Kidney (tissue), 14 donors: Measurements from ENCODE around the gene TPSG1. TPM values are rescaled to one million over a fixed set of nuclear protein-coding genes. Genes with fewer than 3 reads are reported as not detected.

Source experiments
- DNase-seq, 5 donors: peaks; one replicate each; pipeline ENCODE4 v3.0.0-alpha.2; 2013 to 2020
- FAIRE-seq: peaks from 2 replicates; lab custom pipeline; 2012; peaks lifted over from hg19 to GRCh38; lab: Jason Lieb, UNC
- H3K27ac ChIP-seq, 2 donors: one replicate each; pipeline ENCODE4 v1.7.0; 2013; ENCODE audit warnings: low read depth in 2 of 2, low read length in 2 of 2, inconsistent platforms in 1 of 2
- H3K27me3 ChIP-seq: one replicate; pipeline ENCODE4 v1.7.1; 2013; ENCODE audit warnings: low read length, inconsistent platforms; ENCODE audit not compliant: control insufficient read depth, insufficient read depth
- H3K36me3 ChIP-seq, 3 donors: one replicate each; pipeline versions ENCODE4 v1.7.0 to v1.7.1; 2013; ENCODE audit warnings: low read length in 3 of 3, control low read depth in 1 of 3, inconsistent platforms in 1 of 3; ENCODE audit not compliant: insufficient read depth in 3 of 3, control insufficient read depth in 2 of 3
- H3K4me1 ChIP-seq, 3 donors: one replicate each; pipeline versions ENCODE4 v1.7.0 to v1.7.1; 2013; ENCODE audit warnings: low read length in 3 of 3, inconsistent platforms in 1 of 3, low read depth in 1 of 3; ENCODE audit not compliant: control insufficient read depth in 2 of 3, insufficient read depth in 2 of 3
- H3K4me3 ChIP-seq, 3 donors: one replicate each; pipeline versions ENCODE4 v1.7.0 to v1.8.1; 2013; ENCODE audit warnings: low read length in 3 of 3, control low read depth in 1 of 3, inconsistent platforms in 1 of 3
- H3K9ac ChIP-seq, 3 donors: one replicate each; pipeline versions ENCODE4 v1.7.0 to v1.7.1; 2013; ENCODE audit warnings: low read length in 3 of 3, control low read depth in 1 of 3, inconsistent platforms in 1 of 3
- H3K9me3 ChIP-seq, 3 donors: one replicate each; pipeline versions ENCODE4 v1.7.0 to v1.7.1; 2013; ENCODE audit warnings: low read length in 3 of 3, control low read depth in 1 of 3, inconsistent platforms in 1 of 3; ENCODE audit not compliant: control insufficient read depth in 2 of 3, insufficient read depth in 1 of 3
- intact Hi-C: fragments of 100-400 bp; cut with DNase I; formaldehyde crosslinking; loops from one replicate; pipeline ENCODE4 v1.11.1; 2022
- polyA plus RNA-seq: library from polyadenylated mRNA; stranded (reverse); fragments of 350-450 nt; fragmentation: Illumina TruSeq; extraction: RNeasy Lipid Tissue Mini Kit (QIAGEN cat#74804); gene quantifications from one replicate; pipeline ENCODE4 v1.2.3, GENCODE V29; 2014; ENCODE audit warnings: low read depth, low replicate concordance; ENCODE audit not compliant: insufficient read depth
- total RNA-seq: library from RNA; stranded (reverse); fragmentation: NEBNext Ultra II Directional; extraction: Animal tissue kit (Norgen Biotek cat#: 25700); gene quantifications from one replicate; pipeline ENCODE4 v1.2.1, GENCODE V29; 2021
- TF ChIP-seq, protein P1 (sequence below): IDR thresholded peaks from 3 replicates; pipeline ENCODE4 v1.5.1; 2012; ENCODE audit warnings: mild to moderate bottlenecking, moderate library complexity, borderline replicate concordance; ENCODE audit not compliant: insufficient read depth; ENCODE audit errors: extremely low read depth
- donor health status: control.
- donor health status: control.
- donor health status: control.
- donor health status: control.
- donor health status: control.
- donor health status: DM: yes; HTN: yes; CAD: no.
- donor health status: Normal renal cell carcinoma (clear cell type).

The TPSG1 gene
- total and polyA plus RNA-seq, 2 donors from 2014 or later: 0.86 to 3.4 TPM

DNA sequence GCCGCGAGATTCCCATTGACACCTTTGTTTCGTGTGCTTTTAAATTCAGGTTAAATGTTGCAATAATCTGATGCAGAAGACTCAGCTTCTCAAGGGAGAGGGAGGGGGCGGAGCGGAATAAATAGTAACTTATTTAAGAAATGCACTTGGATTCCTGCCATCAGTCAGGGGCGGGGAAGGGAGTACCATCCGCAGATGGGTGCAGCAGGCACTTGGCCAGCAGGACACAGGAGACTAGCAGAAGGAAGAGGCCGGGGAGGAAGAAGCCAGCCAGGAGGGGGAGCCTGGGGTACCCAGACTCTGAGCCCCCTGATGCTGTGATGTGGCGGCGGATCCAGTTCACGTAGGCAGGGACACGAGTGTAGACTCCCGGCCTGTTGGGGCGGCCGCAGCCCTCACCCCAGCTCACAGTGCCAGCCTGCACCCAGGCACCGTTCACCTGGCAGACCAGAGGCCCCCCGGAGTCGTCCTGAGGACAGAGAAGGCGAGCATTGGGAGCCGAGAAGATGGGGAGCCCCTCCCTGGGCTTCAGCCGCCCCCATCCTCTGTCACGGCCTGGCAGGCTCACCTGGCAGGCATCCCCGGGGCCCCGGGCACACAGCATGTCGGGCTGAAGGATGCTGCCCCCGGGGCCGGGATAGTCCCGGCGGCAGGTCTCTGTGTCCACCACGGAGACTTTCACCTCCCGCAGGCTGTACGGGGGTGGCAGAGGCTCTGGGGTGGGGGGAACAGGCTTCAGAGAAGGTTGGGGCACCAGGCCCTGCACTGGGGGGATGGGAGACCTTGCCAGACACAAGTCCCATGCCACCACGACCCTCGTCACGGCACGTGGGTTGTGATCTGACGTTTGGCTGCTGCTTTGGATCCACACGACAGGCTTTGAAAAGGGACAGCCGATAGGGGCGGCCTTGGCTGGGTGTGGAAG lies 3.2 kb downstream of the TPSG1 start:
- intact Hi-C loops: no loop called here
- FAIRE-seq (no peak), DNase-seq (no peak)
- Histone ChIP-seq H3K36me3 (peaks cover 0 to 3% (median 0%) of the 10 kb centered on the region in 3 donors), H3K4me3 (no peak overlapping the region), H3K9ac (no peak overlapping the region), H3K27ac (no peak overlapping the region), H3K27me3 (no peaks in the 10 kb centered on the region), H3K9me3 (no peaks in the 10 kb centered on the region), H3K4me1 (no peaks in the 10 kb centered on the region)
- TF ChIP-seq, protein P1, sequence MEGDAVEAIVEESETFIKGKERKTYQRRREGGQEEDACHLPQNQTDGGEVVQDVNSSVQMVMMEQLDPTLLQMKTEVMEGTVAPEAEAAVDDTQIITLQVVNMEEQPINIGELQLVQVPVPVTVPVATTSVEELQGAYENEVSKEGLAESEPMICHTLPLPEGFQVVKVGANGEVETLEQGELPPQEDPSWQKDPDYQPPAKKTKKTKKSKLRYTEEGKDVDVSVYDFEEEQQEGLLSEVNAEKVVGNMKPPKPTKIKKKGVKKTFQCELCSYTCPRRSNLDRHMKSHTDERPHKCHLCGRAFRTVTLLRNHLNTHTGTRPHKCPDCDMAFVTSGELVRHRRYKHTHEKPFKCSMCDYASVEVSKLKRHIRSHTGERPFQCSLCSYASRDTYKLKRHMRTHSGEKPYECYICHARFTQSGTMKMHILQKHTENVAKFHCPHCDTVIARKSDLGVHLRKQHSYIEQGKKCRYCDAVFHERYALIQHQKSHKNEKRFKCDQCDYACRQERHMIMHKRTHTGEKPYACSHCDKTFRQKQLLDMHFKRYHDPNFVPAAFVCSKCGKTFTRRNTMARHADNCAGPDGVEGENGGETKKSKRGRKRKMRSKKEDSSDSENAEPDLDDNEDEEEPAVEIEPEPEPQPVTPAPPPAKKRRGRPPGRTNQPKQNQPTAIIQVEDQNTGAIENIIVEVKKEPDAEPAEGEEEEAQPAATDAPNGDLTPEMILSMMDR: no peak

DNA sequence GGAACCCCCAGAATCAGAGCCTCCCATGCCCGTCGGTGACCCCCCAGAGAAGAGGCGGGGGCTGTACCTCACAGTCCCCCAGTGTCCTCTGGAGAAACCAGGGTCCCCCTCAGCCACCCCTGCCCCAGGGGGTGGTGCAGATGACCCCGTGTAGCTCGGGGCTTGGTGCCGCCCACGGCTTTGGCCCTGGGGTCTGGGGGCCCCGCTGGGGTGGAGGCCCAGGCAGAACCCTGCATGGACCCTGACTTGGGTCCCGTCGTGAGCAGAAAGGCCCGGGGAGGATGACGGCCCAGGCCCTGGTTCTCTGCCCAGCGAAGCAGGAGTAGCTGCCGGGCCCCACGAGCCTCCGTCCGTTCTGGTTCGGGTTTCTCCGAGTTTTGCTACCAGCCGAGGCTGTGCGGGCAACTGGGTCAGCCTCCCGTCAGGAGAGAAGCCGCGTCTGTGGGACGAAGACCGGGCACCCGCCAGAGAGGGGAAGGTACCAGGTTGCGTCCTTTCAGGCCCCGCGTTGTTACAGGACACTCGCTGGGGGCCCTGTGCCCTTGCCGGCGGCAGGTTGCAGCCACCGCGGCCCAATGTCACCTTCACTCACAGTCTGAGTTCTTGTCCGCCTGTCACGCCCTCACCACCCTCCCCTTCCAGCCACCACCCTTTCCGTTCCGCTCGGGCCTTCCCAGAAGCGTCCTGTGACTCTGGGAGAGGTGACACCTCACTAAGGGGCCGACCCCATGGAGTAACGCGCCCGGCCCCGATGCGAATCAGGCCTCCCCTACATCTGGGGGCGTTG lies 4.0 kb downstream of the TPSG1 start:
- no peaks in the 10 kb centered on the region for H3K9me3 ChIP-seq
- FAIRE-seq (no peak), DNase-seq (no peak)
- no peak overlapping the region for H3K9ac ChIP-seq
- no peak overlapping the region for H3K27ac ChIP-seq
- intact Hi-C loops: no loop called here
- TF ChIP-seq, protein P1: no peak
- no peaks in the 10 kb centered on the region for H3K4me1 ChIP-seq
- no peak overlapping the region for H3K4me3 ChIP-seq
- peaks cover 0 to 3% (median 0%) of the 10 kb centered on the region in 3 donors for H3K36me3 ChIP-seq
- H3K27me3 ChIP-seq: no peaks in the 10 kb centered on the region

DNA sequence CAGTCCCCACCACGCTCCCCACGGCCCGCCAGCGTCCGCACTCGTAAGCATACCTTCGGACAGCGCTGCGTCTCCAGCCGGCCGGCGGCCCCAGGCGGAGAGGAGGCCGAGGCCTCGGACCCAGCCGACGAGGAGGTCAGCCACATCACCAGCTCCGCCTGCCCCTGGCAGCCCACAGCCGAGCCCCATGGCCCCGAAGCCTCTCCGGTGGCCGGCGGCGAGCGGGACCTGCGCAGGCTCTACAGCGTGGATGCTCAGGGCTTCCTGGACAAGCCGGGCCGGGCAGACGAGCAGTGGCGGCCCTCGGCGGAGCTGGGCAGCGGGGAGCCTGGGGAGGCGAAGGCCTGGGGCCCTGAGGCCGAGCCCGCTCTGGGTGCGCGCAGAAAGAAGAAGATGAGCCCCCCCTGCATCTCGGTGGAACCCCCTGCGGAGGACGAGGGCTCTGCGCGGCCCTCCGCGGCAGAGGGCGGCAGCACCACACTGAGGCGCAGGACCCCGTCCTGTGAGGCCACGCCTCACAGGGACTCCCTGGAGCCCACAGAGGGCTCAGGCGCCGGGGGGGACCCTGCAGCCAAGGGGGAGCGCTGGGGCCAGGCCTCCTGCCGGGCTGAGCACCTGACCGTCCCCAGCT lies 4.9 kb downstream of the TPSG1 start:
- TF ChIP-seq, protein P1: no peak
- Histone ChIP-seq H3K4me3 (no peak overlapping the region), H3K27ac (no peak overlapping the region), H3K4me1 (no peaks in the 10 kb centered on the region), H3K9me3 (no peaks in the 10 kb centered on the region), H3K27me3 (no peaks in the 10 kb centered on the region), H3K36me3 (peaks cover 0 to 3% (median 0%) of the 10 kb centered on the region in 3 donors), H3K9ac (no peak overlapping the region)
- DNase-seq (no peak), FAIRE-seq (no peak)
- intact Hi-C loops: no loop called here
